ENCODE measurements around the gene TBC1D9. TPM values are rescaled to one million over a fixed set of nuclear protein-coding genes. Genes with fewer than 3 reads are reported as not detected.

The TBC1D9 gene
- total and polyA plus RNA-seq, 10 of the 15 experiments (the other 5 are each of a cell fraction or from before 2014, with no cell fraction given): 0.87 to 14.9 (median 7.1) TPM

DNA sequence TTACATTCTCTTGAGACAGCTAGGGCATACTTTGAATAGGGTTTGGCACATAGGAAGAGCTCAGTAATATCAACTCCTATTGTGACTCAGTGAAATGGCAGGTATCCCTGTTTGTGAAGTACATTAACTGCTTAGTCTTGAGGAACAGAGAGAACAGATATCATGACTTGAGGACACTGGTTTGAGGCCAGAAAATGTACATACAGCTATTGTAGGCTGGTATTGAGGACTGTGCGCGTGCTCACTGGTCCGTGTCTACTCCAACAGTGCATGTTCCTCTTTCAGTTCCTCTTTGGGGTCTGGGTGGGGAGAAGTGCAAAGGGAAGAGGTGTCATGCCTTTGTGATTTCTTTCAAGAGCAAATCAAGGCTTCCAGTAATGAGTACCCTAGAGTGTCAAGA is 34.6 kb upstream of the TBC1D9 start (continued):
- no peak for TF ChIP-seq STAT3 (IDR thresholded peaks at IDR 0.05; ENCODE audit: low read depth, low read length)
- no peak for TF ChIP-seq SMAD1 (IDR thresholded peaks at IDR 0.05; ENCODE audit: low read depth, partially characterized antibody)
- peak; percentile 99 for TF ChIP-seq EED (IDR thresholded peaks at IDR 0.05; ENCODE audit: low read depth)
- TF ChIP-seq, protein P1, sequence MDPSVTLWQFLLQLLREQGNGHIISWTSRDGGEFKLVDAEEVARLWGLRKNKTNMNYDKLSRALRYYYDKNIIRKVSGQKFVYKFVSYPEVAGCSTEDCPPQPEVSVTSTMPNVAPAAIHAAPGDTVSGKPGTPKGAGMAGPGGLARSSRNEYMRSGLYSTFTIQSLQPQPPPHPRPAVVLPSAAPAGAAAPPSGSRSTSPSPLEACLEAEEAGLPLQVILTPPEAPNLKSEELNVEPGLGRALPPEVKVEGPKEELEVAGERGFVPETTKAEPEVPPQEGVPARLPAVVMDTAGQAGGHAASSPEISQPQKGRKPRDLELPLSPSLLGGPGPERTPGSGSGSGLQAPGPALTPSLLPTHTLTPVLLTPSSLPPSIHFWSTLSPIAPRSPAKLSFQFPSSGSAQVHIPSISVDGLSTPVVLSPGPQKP (IDR thresholded peaks at IDR 0.05; ENCODE audit: low read depth, low read length): no peak
- TF ChIP-seq, protein P2, sequence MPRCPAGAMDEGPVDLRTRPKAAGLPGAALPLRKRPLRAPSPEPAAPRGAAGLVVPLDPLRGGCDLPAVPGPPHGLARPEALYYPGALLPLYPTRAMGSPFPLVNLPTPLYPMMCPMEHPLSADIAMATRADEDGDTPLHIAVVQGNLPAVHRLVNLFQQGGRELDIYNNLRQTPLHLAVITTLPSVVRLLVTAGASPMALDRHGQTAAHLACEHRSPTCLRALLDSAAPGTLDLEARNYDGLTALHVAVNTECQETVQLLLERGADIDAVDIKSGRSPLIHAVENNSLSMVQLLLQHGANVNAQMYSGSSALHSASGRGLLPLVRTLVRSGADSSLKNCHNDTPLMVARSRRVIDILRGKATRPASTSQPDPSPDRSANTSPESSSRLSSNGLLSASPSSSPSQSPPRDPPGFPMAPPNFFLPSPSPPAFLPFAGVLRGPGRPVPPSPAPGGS (IDR thresholded peaks at IDR 0.05; ENCODE audit: borderline replicate concordance, insufficient read depth, low read depth, low read length, poor library complexity, severe bottlenecking): peak; percentile 49
- peak; percentile 92 to 94 for TF ChIP-seq IKZF2 (IDR thresholded peaks at IDR 0.05)
- no peak for TF ChIP-seq FOS (IDR thresholded peaks at IDR 0.05; ENCODE audit: borderline replicate concordance, extremely low read depth, insufficient read length)
- TF ChIP-seq HDAC6 (IDR thresholded peaks at IDR 0.05; ENCODE audit: unreplicated experiment): no peak
- TF ChIP-seq NR2C1 (IDR thresholded peaks at IDR 0.05): no peak
- TF ChIP-seq, protein P3, sequence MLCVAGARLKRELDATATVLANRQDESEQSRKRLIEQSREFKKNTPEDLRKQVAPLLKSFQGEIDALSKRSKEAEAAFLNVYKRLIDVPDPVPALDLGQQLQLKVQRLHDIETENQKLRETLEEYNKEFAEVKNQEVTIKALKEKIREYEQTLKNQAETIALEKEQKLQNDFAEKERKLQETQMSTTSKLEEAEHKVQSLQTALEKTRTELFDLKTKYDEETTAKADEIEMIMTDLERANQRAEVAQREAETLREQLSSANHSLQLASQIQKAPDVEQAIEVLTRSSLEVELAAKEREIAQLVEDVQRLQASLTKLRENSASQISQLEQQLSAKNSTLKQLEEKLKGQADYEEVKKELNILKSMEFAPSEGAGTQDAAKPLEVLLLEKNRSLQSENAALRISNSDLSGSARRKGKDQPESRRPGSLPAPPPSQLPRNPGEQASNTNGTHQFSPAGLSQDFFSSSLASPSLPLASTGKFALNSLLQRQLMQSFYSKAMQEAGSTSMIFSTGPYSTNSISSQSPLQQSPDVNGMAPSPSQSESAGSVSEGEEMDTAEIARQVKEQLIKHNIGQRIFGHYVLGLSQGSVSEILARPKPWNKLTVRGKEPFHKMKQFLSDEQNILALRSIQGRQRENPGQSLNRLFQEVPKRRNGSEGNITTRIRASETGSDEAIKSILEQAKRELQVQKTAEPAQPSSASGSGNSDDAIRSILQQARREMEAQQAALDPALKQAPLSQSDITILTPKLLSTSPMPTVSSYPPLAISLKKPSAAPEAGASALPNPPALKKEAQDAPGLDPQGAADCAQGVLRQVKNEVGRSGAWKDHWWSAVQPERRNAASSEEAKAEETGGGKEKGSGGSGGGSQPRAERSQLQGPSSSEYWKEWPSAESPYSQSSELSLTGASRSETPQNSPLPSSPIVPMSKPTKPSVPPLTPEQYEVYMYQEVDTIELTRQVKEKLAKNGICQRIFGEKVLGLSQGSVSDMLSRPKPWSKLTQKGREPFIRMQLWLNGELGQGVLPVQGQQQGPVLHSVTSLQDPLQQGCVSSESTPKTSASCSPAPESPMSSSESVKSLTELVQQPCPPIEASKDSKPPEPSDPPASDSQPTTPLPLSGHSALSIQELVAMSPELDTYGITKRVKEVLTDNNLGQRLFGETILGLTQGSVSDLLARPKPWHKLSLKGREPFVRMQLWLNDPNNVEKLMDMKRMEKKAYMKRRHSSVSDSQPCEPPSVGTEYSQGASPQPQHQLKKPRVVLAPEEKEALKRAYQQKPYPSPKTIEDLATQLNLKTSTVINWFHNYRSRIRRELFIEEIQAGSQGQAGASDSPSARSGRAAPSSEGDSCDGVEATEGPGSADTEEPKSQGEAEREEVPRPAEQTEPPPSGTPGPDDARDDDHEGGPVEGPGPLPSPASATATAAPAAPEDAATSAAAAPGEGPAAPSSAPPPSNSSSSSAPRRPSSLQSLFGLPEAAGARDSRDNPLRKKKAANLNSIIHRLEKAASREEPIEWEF (IDR thresholded peaks at IDR 0.05; ENCODE audit: insufficient replicate concordance, low read depth, low read length): no peak
- TF ChIP-seq RAD51 (IDR thresholded peaks at IDR 0.05): no peak
- TF ChIP-seq ZNF207 (IDR thresholded peaks at IDR 0.05; ENCODE audit: borderline replicate concordance): no peak
- TF ChIP-seq NBN (IDR thresholded peaks at IDR 0.05): no peak
- peak in 1 of 2 experiments; percentile 65; a peak in 2 of 4 replicates for TF ChIP-seq SRF (IDR thresholded peaks at IDR 0.05; ENCODE audit: low read depth in 2 of 2, low read length in 2 of 2)
- TF ChIP-seq ATF7 (IDR thresholded peaks at IDR 0.05; ENCODE audit: low read depth): no peak
- TF ChIP-seq CREM (IDR thresholded peaks at IDR 0.05; ENCODE audit: low read depth): peak; percentile 62; the same call in 1 of the 2 replicates
- TF ChIP-seq IKZF1 (conservative IDR thresholded peaks at IDR 0.05): peak; percentile 84
- TF ChIP-seq BCL11A (IDR thresholded peaks at IDR 0.05; ENCODE audit: low read depth, low read length): peak; percentile 95
- TF ChIP-seq, protein P4, sequence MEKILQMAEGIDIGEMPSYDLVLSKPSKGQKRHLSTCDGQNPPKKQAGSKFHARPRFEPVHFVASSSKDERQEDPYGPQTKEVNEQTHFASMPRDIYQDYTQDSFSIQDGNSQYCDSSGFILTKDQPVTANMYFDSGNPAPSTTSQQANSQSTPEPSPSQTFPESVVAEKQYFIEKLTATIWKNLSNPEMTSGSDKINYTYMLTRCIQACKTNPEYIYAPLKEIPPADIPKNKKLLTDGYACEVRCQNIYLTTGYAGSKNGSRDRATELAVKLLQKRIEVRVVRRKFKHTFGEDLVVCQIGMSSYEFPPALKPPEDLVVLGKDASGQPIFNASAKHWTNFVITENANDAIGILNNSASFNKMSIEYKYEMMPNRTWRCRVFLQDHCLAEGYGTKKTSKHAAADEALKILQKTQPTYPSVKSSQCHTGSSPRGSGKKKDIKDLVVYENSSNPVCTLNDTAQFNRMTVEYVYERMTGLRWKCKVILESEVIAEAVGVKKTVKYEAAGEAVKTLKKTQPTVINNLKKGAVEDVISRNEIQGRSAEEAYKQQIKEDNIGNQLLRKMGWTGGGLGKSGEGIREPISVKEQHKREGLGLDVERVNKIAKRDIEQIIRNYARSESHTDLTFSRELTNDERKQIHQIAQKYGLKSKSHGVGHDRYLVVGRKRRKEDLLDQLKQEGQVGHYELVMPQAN (conservative IDR thresholded peaks at IDR 0.05): 0 out of 2 replicates have a peak, but pooled peaks have one; percentile 25
- peak; percentile 93 for TF ChIP-seq RUNX3 (IDR thresholded peaks at IDR 0.05; ENCODE audit: low read length)
- TF ChIP-seq, protein P5, sequence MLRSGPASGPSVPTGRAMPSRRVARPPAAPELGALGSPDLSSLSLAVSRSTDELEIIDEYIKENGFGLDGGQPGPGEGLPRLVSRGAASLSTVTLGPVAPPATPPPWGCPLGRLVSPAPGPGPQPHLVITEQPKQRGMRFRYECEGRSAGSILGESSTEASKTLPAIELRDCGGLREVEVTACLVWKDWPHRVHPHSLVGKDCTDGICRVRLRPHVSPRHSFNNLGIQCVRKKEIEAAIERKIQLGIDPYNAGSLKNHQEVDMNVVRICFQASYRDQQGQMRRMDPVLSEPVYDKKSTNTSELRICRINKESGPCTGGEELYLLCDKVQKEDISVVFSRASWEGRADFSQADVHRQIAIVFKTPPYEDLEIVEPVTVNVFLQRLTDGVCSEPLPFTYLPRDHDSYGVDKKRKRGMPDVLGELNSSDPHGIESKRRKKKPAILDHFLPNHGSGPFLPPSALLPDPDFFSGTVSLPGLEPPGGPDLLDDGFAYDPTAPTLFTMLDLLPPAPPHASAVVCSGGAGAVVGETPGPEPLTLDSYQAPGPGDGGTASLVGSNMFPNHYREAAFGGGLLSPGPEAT (IDR thresholded peaks at IDR 0.05; ENCODE audit: low read depth): peak; percentile 37; the same call in 1 of the 2 replicates
